Testis (tissue), 2 donors: Measurements from ENCODE around the gene JUP.

Source experiments
- POLR2A ChIP-seq: fragments of 450-650 bp; IDR thresholded peaks from one replicate; pipeline ENCODE4 v1.6.1; 2017; ENCODE audit warnings: antibody characterized with exemption, mild to moderate bottlenecking, moderate library complexity
- TF ChIP-seq, protein P1 (sequence below), 3 experiments: fragments of 450-650 bp in 2 of 3; fragments of 200-600 bp in 1 of 3; sonication (generic) in 1 of 3; IDR thresholded peaks; one replicate each; pipeline ENCODE4 v1.5.1; 2016 to 2019; ENCODE audit warnings: antibody characterized with exemption in 3 of 3, mild to moderate bottlenecking in 2 of 3, moderate library complexity in 1 of 3

DNA sequence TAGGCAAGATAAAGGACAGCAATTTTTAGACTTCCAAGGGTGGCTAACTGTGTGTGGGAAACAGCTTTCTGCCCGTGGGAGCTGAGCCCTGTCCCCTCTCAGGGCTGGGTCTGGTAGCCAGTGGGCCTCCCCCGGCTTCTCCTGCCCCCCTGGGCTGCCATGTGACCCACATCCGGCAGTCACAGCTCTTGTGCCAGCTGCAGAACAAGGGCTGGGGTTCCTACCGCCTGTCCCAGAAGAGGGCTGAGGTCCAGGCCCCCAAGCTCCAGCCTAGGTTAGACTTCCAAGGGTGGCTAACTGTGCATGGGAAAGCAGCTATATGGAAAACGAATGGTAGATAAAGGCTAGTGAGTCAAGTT, 68.2 kb downstream of the JUP start:
- TF ChIP-seq, protein P1, sequence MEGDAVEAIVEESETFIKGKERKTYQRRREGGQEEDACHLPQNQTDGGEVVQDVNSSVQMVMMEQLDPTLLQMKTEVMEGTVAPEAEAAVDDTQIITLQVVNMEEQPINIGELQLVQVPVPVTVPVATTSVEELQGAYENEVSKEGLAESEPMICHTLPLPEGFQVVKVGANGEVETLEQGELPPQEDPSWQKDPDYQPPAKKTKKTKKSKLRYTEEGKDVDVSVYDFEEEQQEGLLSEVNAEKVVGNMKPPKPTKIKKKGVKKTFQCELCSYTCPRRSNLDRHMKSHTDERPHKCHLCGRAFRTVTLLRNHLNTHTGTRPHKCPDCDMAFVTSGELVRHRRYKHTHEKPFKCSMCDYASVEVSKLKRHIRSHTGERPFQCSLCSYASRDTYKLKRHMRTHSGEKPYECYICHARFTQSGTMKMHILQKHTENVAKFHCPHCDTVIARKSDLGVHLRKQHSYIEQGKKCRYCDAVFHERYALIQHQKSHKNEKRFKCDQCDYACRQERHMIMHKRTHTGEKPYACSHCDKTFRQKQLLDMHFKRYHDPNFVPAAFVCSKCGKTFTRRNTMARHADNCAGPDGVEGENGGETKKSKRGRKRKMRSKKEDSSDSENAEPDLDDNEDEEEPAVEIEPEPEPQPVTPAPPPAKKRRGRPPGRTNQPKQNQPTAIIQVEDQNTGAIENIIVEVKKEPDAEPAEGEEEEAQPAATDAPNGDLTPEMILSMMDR (IDR thresholded peaks at IDR 0.05), result no peak
- TF ChIP-seq POLR2A, result no peak
